GM20431 (cell line): Measurements from ENCODE around the gene DPP10.
"Not testable (repeated sequence)": the region's sequence is repeated elsewhere in the genome, so short reads cannot be mapped to it uniquely, and the experiment has no call there.

Source experiments
- in situ Hi-C: fragments of 300-500 bp; cut with MseI, MboI; formaldehyde crosslinking; loops from one replicate; pipeline ENCODE4 v1.15.0; 2020; ENCODE audit warnings: low sequenced_read_pairs; ENCODE audit not compliant: unreplicated experiment

DPP10 gene

GRCh38 chr2:114926303-114926702 is 483.9 kb downstream of the DPP10 start:
- in situ Hi-C loops, result no loop called here

- in situ Hi-C loops, result no loop called here
Measured at GRCh38 chr2:114929225-114929624, 486.8 kb downstream of the DPP10 start.

DNA sequence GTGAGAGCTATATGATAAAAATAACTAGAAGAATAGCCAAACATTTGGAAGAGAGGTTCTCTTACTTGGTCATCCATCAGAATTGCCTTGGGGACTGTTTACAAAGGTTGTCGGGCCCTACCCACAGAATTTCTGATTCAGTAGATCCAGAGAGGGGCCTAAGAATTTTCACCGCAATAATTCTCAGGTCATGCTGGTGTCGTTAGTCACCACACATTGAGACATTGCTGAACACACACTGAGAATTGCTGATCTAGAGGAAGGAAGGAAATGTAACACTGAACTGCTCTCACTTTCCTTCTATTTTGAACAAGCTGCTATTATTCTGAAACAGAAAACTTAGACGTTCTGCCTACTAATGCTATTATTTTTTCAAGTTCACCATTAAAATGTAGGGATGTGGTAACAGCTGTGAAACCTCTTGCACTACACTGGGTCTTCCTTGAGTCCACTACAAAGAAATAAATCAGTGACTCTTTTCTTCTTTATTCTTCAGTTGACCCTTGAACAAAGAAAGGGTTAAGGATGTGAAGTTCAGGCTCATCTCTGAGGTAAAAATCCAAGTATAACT is 491.3 kb downstream of the DPP10 start:
- in situ Hi-C loops, result no loop called here

- in situ Hi-C loops, result no loop called here
Measured at GRCh38 chr2:114935031-114935430, 492.6 kb downstream of the DPP10 start.

GRCh38 chr2:114937366-114937930 is 495.0 kb downstream of the DPP10 start:
- in situ Hi-C loops, result no loop called here

- in situ Hi-C loops, result no loop called here
Measured at GRCh38 chr2:114940785-114941458, 498.5 kb downstream of the DPP10 start.

DNA sequence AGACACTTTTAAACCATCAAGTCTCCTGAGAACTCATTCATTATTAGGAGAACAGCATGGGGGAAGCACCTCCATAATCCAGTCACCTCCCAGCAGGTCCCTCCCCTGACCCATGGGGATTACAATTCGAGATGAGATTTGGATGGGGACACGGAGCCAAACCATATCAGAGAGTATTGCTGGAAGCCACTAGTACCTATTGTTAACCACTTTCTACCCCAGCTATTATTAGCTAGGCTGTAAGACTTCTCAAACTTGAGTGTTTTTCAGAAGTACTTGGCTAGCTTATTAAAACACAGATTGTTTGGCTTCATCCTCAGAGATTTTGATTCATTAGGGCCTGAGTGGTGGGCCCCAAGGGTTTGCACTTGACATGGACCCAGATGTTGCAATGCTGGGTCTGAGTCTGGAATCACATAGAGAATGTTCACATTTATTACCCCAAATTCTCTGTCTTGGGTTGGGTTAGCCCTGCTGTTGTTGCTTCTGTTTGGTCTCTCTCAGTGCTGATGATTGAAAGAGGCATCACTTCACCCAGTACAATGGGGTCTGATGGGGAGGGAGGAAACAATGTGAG is 506.9 kb downstream of the DPP10 start:
- in situ Hi-C loops, result no loop called here

GRCh38 chr2:114960389-114960788 is 517.9 kb downstream of the DPP10 start:
- in situ Hi-C loops, result no loop called here

DNA sequence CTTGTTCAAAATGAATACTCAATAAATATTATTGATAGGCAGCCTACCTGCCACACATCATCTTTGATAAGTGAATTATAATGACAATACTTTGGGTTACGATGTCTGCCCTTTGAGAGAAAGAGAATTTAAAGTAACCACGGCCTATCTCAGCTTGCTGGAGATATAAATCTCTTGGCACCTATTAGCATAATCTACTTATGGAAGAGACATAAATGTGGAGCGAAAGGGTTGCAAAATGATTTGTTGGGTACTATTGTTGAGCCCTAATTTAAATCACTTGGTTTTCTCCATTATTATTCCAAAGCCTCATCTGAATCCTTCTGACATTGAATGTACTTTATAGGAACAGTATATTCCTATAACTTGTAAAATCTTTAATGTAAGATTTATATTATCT is 520.1 kb downstream of the DPP10 start:
- in situ Hi-C loops, result no loop called here

GRCh38 chr2:114968748-114969400 is 526.4 kb downstream of the DPP10 start:
- in situ Hi-C loops, result no loop called here

DNA sequence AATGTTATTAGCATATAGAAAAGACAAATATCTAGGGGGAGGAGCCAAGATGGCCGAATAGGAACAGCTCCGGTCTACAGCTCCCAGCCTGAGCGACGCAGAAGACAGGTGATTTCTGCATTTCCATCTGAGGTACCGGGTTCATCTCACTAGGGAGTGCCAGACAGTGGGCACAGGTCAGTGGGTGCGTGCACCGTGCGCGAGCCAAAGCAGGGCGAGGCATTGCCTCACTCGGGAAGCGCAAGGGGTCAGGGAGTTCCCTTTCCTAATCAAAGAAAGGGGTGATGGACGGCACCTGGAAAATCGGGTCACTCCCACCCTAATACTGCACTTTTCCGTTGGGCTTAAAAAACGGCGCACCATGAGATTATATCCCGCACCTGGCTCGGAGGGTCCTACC is 561.9 kb downstream of the DPP10 start:
- in situ Hi-C loops, result not testable (repeated sequence)

- in situ Hi-C loops, result no loop called here
Measured at GRCh38 chr2:115011721-115012120, 569.3 kb downstream of the DPP10 start.

GRCh38 chr2:115022013-115022412 is 579.6 kb downstream of the DPP10 start:
- in situ Hi-C loops, result not testable (repeated sequence)

- in situ Hi-C loops, result no loop called here
Measured at GRCh38 chr2:115034801-115035200, 592.4 kb downstream of the DPP10 start.

DNA sequence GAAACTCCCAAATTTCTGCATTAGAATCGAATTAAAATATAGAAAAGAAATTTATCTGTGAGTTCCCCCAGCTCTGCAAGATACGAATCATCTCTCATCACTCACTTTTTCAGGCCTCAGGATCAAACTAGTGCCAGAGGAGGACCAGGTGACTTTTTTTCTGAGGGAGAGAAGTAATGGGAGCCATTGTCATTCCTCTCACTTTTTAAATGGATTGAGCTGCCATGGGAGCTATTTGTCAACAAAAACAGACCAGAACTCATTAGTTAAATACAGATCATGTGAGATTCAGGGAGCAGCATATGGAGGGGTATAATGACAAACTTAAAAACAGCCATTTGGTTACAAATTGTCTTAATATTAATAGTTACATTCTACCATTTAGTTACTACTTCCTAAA is 594.4 kb downstream of the DPP10 start:
- in situ Hi-C loops, result no loop called here

- in situ Hi-C loops, result no loop called here
Measured at GRCh38 chr2:115057473-115057872, 615.0 kb downstream of the DPP10 start.

GRCh38 chr2:115070002-115070401 is 627.6 kb downstream of the DPP10 start:
- in situ Hi-C loops, result no loop called here

GRCh38 chr2:115071534-115071933 is 629.1 kb downstream of the DPP10 start:
- in situ Hi-C loops, result no loop called here

DNA sequence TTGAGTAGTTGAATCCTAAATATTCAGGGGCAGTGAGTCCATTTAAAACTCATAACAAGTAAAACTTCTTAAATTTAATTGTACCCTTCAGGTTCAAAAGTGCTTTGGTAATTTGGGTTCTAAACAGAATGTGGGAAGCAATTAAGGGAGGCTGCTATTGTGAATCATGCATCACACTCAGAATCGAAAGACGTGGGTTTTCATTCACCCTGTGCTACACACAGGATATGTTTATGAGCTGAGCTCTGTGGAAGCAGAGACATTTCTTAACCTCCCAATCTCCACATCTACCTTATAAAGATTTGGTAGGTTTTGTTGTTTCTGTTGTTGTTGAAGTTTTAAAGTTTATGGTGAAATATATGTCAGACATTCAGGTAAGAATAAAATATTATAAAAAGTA is 633.4 kb downstream of the DPP10 start:
- in situ Hi-C loops, result no loop called here

GRCh38 chr2:115077626-115078025 is 635.2 kb downstream of the DPP10 start:
- in situ Hi-C loops, result no loop called here

DNA sequence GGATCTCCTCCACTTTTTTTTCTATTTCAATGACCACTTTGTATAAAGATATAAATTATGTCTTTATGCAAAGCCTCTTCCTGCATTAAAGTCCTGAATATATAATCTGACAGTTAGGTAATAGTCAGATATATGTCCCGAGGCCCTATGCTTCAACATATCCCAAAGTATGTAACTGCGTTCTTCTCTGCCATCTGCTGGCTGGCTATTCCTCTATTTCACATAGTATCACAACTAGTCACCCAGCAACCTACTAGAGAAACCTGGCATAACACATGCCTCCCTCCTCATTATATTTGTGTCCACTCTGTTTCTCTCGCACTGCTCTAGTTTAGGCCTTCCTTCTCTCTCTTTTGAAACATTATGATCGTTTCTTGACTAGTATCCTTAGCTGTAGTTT is 640.8 kb downstream of the DPP10 start:
- in situ Hi-C loops, result no loop called here
